Stimulated activated CD4-positive, alpha-beta T cell treated with anti-CD3 and anti-CD28 coated beads, TNF-alpha, amount 100 ng/mL, for 24 hours (primary cell): Measurements from ENCODE around the gene ESRP2.

ENCODE experiments used
- DNase-seq, 3 experiments: peaks; one replicate each; pipeline ENCODE4 v3.0.0-alpha.2; 2020; ENCODE audit warnings: low read depth in 3 of 3

ESRP2 gene

GRCh38 chr16:68263559-68264127, 27.7 kb upstream of the ESRP2 start:
- no peak for DNase-seq

- DNase-seq = no peak
These were observed 23.3 kb upstream of the ESRP2 start for GRCh38 chr16:68259007-68259825.

- no peak for DNase-seq
These were observed 22.2 kb upstream of the ESRP2 start for GRCh38 chr16:68257906-68258800.

- no peak for DNase-seq
These were observed 21.5 kb upstream of the ESRP2 start for GRCh38 chr16:68257251-68257905.

- DNase-seq = no peak
These were observed 19.8 kb upstream of the ESRP2 start for GRCh38 chr16:68255712-68256111.

- no peak for DNase-seq
These were observed 17.8 kb upstream of the ESRP2 start for GRCh38 chr16:68253721-68254120.

- no peak for DNase-seq
These were observed 16.5 kb upstream of the ESRP2 start for GRCh38 chr16:68252383-68252782.

- no peak for DNase-seq
These were observed 15.9 kb upstream of the ESRP2 start for GRCh38 chr16:68251832-68252231.

GRCh38 chr16:68250951-68251350, 15.0 kb upstream of the ESRP2 start:
- no peak for DNase-seq

- no peak for DNase-seq
These were observed 13.4 kb upstream of the ESRP2 start for GRCh38 chr16:68249371-68249770.

- no peak for DNase-seq
These were observed 12.0 kb upstream of the ESRP2 start for GRCh38 chr16:68247932-68248331.

- DNase-seq = no peak
These were observed 11.5 kb upstream of the ESRP2 start for GRCh38 chr16:68247400-68247799.

- no peak for DNase-seq
These were observed 10.7 kb upstream of the ESRP2 start for GRCh38 chr16:68246666-68247065.

GRCh38 chr16:68246121-68246520, 10.2 kb upstream of the ESRP2 start:
- DNase-seq = no peak

- DNase-seq = peak; percentile 94 to 96 (median 94)
These were observed 9.3 kb upstream of the ESRP2 start, which contains the start of gene PLA2G15 for GRCh38 chr16:68244903-68245853. PLA2G15 (plus strand) TSS chr16:68245373; CDS start chr16:68245427, 54 bp downstream.

- no peak for DNase-seq
These were observed 8.6 kb upstream of the ESRP2 start for GRCh38 chr16:68244481-68244902.

GRCh38 chr16:68242926-68243858, 7.3 kb upstream of the ESRP2 start:
- no peak for DNase-seq

GRCh38 chr16:68242085-68242484, 6.2 kb upstream of the ESRP2 start:
- no peak for DNase-seq

GRCh38 chr16:68238029-68238345, 2.1 kb upstream of the ESRP2 start:
- peak in 1 of 3 experiments; percentile 32 for DNase-seq
